GM12892 (cell line): Measurements from ENCODE around the gene MAFB.

Experiments used
- POLR2A ChIP-seq: IDR thresholded peaks from 2 replicates; pipeline ENCODE4 v1.6.1; 2011; ENCODE audit warnings: low read depth, low read length, control low read depth
- POLR2AphosphoS5 ChIP-seq: IDR thresholded peaks from 2 replicates; pipeline ENCODE4 v1.6.1; 2011; ENCODE audit warnings: low read depth, low read length, control low read depth
- TAF1 ChIP-seq: IDR thresholded peaks from 2 replicates; pipeline ENCODE4 v1.6.1; 2011; ENCODE audit warnings: low read depth, mild to moderate bottlenecking, control low read depth, low read length, borderline replicate concordance

- no peak for TF ChIP-seq POLR2A
- TF ChIP-seq POLR2AphosphoS5 = no peak
- TF ChIP-seq TAF1 = no peak
Measured at GRCh38 chr20:40690836-40691565, 2.0 kb upstream of the MAFB start.
